Measurements from ENCODE around the gene AMMECR1L.
"Not testable (repeated sequence)": the region's sequence is repeated elsewhere in the genome, so short reads cannot be mapped to it uniquely, and the experiment has no call there.

DNA sequence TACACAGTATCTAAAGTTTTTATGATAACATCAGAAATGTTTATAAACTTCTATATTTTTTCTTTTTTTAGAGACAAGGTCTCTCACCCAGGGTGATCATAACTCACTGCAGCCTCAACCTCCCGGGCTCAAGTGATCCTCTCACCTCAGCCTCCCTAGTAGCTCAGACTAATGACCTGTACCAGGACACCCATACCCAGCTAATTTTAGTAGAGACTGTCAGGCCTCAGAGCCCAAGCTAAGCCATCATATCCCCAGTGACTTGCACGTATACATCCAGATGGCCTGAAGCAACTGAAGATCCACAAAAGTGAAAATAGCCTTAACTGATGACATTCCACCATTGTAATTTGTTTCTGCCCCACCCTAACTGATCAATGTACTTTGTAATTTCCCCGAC lies 73.3 kb downstream of the AMMECR1L start:
- TF ChIP-seq, protein P1, sequence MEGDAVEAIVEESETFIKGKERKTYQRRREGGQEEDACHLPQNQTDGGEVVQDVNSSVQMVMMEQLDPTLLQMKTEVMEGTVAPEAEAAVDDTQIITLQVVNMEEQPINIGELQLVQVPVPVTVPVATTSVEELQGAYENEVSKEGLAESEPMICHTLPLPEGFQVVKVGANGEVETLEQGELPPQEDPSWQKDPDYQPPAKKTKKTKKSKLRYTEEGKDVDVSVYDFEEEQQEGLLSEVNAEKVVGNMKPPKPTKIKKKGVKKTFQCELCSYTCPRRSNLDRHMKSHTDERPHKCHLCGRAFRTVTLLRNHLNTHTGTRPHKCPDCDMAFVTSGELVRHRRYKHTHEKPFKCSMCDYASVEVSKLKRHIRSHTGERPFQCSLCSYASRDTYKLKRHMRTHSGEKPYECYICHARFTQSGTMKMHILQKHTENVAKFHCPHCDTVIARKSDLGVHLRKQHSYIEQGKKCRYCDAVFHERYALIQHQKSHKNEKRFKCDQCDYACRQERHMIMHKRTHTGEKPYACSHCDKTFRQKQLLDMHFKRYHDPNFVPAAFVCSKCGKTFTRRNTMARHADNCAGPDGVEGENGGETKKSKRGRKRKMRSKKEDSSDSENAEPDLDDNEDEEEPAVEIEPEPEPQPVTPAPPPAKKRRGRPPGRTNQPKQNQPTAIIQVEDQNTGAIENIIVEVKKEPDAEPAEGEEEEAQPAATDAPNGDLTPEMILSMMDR (conservative IDR thresholded peaks at IDR 0.05; ENCODE audit: low read length) = not testable (repeated sequence)
- TF ChIP-seq EZH2phosphoT487 (IDR thresholded peaks at IDR 0.05; ENCODE audit: borderline replicate concordance) = not testable (repeated sequence)
